GM21786 (cell line): Measurements from ENCODE around the gene FXYD1.
"Not testable (repeated sequence)": the region's sequence is repeated elsewhere in the genome, so short reads cannot be mapped to it uniquely, and the experiment has no call there.

Source experiments
- ATAC-seq: cut with Tn5 transposase; IDR thresholded peaks from one replicate; pipeline ENCODE4 v1.9.1; 2021; ENCODE audit not compliant: unreplicated experiment

The FXYD1 gene

DNA sequence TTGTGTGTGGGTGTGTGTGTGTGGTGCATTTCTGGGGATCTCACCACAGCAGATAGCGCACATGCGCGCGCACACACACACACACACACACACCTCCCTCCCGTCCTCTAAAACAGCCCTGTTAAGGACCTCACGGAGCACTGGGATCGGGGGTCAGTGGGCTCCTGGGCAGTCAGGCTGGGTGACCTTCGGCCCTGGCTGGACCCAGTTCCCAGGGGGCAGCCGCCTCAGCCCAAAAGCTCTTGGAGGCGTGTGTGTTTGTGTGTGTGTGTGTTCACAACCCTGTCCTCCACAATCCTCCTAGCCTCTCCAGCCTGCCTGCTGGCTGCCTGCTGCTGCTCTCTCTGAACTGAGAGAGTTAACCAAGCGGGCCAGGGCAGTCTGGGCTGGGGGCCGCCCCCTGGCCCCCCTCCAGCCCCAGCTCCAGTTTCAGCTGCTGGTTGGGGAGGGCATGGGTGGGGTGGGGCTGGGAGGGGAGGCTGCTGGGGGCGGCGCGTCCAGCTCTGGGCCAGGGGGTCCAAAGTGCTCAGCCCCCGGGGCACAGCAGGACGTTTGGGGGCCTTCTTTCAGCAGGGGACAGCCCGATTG lies at the start of gene FXYD1:
FXYD1 (plus strand) TSS at position 520 of the 588 bp plus-strand sequence. CDS start 1,256 bp downstream, outside the sequence.
- ATAC-seq = no peak

DNA sequence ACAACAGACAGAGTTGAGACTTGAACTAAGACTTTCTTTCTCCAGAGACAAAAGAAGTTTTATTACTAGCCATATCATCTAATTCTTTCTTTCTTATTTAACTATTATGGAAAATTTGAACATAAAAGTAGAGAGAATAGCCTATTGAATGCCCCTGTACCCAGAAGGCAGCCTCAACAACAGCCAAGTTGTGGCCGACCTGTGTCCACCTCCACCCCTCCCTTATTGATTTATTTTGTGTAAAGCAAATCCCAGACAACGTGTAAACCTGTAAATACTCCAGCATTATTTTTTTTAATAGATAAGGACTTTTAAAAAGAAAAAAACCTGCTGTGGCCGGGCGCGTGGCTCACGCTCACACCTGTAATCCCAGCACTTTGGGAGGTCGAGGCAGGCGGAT lies 49.1 kb upstream of the FXYD1 start:
- no peak for ATAC-seq

DNA sequence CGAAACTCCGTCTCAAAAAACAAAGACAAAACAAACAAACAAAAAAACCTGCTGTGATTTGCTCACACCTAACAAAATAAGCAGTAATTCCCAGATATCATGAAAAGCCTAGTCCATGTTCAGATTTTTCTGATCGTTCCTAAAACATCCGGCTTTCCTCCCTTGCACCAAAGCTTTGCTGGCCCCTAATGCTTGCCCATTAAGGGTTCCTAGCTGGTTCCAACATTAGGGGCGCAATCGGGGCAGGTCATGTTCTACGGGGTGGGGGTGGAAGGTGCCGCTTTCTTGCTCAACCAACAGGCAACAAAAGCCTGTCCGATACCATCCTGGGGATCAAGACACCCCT lies 48.5 kb upstream of the FXYD1 start:
- ATAC-seq = no peak

DNA sequence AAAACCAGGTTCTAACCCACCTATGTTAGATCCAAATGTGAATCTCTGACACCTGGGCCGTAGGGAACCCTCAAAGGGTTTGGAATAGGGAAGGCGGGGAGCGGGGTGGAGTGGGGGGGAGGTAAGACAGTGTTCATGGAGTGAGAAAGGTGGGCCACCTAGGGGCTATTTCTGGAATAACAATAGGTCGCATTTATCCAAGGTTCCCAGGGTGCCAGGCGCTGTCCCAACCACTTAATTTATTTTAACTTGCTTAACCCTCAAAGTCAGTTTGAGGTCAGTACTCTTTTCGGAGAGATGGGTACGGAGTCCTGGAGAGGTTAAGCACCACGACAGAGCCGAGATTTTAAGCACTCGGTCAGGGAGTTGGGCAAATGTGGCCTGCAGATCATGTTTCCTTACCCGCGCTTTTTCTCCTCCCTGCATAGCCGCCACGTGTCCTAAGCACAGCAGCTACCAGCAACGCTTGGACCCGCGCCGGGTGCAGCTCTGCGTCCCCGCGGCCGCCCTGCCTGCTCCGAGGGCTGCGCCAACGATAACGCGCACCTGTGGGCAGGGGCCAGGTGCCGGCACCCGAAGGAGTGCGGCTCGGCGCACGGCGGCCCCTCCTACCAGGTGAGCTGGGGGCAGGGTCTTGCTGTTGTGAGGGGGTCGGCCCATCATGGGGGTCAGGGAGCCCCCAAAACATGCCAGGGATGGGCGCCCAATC lies 48.0 kb upstream of the FXYD1 start:
- no peak for ATAC-seq

DNA sequence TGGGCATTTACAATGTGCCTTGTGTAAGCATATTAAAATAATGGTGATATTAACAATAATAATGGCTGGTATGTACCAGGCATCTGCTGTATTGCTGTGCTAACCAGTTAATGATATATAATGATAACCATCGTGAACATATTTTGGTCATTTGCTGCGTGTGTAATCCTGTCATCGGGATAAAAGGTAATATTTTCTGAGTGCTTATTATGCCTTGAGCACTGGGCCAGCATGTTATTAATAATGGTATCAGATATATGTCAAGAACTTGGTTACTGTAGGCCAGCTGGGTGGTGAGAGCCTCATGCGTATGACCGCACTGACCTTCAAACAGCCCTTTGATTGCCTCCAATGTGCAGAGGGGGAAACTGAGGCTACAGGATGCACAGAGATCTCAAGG lies 45.2 kb upstream of the FXYD1 start:
- ATAC-seq = no peak

DNA sequence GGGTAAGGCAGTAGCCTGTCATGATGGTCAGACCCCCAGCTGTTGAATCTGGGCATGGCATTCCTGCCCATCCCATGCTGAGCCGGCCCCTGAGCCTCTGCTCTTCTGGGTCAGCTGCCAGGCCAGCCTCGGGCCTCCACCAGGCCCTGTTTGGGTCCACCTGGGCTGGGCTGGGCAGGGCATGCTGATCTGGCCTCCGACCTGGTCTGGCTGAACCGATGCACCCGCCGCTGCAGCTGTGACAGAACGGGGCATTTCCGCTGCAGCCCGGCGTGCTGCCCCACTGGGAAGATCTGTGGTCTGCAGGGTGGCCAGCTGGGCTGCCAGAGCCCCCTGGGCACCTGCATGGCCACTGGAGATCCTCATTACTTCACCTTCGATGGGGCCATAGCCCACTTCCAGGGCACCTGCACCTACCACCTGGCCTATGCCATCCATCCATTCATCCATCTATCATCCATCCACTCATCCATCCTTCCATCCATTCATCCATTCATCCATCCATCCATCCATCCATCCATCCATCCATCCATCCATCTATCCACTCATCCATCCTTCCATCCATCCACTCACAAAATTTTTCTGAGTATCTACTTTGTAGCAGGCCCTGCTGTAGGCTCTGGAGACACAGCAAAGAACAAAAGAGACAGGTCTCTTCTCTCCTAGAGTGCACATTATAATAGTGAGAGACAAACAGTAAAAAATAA lies 44.5 kb upstream of the FXYD1 start:
- no peak for ATAC-seq

DNA sequence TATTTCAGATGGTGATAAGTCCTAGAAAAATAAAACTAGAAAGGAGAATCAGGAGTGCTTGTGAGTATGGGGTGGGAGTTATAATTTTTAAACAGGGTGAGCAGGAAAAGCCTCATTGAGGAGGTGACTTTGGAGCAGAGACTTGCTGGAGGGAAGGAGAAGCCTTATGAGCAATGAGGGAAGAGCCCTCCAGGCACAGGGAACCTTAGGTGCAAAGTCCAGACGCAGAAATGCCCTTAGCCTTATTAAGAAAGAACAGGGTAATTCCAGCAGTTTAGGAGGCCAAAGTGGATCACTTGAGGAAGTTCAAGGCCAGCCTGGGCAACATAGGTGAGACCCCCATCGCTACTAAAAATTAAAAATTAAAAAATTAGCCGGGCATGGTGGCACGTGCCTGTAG lies 44.0 kb upstream of the FXYD1 start:
- ATAC-seq = no peak

DNA sequence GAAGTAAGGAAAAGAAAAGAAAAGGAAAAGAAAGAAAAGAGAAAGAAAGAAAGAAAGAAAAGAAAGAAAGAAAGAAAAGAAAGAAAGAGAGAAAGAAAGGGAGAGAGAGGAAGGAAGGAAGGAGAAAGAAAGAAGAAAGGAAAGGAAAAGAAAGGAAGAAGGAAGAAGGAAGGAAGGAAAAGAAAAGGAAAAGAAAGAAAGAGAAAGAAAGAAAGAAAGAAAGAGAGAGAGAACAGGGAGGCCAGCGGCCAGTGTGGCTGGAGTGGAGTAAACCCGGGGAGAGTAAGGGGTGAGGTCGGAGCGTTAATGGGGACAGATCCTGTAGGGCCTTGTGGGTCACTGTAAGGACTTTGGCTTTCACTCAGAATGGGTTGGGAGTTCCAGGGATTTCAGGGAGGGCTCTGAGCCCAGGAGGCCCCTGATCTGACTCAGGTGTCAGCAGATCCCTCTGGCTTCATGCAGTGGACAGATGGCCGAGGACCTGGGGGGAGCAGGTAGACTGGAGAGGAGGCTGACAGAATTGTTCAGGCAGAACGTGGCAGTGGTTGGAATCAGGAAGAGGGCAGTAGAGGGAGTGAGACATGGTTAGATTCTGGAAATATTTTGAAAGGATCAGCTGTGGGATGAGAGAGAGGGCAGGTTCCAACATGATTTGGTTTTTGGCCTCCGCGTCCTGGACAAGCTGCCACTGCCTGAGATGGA lies 42.8 kb upstream of the FXYD1 start:
- no peak for ATAC-seq

DNA sequence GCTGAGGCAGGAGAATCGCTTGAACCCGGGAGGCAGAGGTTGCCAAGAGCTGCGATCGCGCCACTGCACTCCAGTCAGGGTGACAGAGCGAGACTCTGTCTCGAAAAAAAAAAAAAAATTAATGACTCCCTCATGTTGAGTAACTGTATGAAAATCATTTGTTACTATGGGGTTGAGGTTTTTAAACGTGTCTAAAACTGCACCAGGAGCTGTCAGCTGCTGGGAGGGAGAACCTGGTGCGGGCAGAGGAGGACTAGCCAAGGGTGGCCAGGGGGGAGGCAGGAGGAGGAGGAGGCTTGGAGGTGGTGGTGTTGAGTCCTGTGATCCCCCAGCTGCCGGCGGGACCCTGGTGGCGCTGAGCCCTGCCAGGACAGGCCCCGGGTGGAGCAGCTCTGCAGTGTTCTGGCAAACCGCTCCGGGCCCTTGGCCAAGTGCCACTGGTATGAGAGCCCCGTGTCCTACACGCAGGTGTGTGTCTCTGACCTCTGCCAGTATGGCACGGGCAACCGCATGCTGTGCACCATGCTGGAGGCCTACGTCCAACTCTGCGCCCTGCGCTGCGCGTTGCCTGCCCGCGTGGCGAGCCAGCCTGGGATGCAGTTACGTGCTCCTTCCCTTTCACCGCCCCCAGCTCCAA lies 40.1 kb upstream of the FXYD1 start:
- ATAC-seq = no peak

DNA sequence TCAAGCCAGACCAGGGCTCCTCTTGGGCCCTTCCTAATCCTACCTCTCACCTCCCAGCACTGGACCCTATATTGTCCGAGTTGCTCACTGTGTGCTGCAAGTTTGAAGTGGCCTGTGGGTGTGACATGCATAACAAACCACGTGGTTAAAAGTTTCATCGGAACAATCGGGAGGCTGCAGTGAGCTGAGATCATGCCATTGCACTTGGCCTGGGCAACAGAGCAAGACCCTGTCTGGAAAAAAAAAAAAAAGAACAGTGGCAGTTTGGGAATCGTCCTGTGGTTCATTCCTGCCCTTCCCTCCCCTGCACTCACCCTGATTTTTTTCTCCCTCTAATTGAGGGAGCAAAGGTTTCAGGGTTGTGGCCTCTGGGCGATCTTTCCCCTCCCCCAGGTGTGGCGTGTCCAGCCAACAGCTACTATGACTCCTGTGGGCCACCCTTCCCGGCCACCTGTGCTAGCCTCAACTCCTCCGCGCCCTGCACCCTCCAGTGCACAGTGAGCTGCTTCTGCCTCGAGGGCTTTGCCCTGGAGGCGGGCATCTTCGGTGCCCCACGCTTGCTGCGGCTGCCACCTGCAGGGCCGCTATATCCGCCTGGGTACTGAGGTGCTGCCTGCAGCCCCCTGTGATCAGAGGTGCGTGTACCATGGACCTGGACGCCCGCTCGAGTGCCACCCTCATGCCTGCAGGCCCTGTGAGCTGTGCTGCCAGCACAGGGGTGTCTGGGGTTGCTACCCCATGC lies 39.3 kb upstream of the FXYD1 start:
- no peak for ATAC-seq

DNA sequence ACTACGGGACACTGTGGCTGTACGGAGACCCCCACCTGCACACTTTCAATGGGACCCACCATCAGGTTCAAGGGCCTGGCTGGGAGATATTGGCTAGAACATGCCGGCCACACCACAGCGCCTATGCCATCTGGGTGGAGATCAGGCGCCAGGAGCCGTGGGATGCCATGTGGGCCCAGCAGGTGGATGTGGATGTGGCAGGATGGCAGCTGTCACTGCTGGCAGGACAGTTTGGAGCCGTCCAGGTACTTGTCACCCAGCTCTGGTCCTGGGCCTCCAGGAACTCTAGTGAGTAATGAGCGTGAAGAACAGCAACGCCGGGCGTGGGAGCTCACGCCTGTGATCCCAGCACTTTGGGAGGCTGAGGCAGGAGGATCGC lies 38.7 kb upstream of the FXYD1 start:
- no peak for ATAC-seq

DNA sequence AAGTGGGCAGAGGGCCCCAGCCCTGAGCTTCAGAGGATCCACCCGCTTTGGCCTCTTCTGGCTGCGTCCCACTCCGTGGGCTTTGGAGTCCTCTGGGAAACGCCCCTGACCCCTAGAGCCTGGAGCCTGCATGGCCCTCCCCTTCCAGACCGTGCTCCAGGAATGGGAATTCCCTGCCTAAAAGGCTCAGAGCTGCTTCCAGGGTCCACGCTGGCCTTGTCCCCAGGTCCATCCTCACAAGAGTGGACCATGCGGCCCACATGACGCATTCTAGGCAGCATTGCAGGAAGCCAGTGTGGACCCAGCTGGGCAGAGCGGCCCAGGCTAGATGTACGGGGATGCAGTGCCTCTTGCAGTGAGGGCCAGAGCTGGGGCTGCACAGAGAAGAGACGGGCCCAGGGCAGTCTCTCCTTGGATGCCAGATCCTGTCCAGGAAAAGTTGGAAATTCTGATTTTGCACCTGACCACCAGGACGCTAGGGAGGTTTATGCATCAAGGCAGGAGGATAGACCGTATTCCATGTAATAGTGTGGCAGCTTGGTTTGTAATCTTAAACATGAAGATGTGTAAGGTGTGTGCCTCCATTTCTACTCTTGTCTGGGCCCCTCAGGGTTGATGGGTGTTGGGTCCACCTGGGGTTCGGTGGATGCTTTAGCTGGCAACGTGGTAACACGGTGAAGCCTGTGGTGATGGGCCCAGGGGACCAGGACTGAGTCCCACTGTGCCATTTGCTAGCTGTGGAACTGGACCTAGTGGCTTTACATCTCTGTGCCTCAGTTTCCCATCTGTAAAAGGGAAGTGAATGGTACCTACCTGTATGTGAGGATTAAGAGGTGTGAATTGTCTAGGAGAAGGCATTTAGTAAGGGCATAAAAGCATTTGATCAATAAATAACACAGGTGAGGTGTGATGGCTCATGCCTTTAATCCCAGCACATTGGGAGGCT lies 37.8 kb upstream of the FXYD1 start:
- ATAC-seq = no peak

DNA sequence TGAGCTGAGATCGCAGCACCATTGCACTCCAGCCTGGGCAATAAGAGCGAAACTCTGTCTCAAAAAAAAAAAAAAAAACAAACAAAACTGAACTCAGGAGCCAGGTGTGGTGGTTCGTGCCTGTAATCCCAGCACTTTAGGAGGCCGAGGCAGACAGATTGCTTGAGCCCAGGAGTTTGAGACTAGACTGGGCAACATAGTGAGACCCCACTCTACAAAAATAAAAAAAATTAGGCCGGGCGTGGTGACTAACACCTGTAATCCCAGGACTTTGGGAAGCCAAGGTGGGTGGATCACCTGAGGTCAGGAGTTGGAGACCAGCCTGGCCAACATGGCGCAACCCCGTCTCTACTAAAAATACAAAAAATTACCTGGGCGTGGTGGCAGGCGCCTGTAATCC lies 36.7 kb upstream of the FXYD1 start:
- ATAC-seq = not testable (repeated sequence)

DNA sequence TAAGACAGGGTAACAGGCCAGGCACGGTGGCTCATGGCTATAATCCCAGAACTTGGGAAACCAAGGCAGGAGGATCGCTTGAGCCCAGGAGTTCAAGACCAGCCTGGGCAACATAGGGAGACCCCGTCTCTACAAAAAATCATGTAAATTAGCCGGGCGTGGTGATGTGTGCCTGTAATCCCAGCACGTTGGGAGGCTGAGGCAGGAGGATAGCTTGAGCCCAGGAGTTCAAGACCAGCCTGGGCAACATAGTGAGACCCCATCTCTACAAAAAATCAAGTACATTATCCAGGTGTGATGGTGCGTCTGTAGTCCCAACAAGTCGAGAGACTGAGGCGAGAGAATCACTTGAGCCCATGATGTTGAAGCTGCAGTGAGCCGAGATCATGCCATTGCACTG lies 35.0 kb upstream of the FXYD1 start:
- not testable (repeated sequence) for ATAC-seq

DNA sequence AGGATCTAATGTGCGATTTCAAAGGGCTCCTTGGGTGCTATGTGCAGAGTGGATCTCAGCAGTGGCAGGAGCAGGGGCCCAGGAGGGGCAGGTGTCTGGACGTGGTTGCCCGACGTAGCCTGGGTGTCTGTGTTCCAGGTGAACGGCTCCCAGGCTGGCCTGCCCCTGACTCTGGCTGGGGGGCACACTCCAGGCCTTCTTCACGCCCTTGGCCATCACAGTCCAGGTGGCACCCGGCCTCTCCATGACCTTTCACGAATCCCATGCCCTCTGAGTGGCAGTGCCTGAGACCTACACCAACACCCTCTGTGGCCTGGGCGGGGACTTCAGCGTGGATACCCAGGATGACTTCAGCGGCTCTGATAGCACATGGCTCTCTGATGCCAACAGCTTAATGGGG lies 34.3 kb upstream of the FXYD1 start:
- ATAC-seq = no peak

DNA sequence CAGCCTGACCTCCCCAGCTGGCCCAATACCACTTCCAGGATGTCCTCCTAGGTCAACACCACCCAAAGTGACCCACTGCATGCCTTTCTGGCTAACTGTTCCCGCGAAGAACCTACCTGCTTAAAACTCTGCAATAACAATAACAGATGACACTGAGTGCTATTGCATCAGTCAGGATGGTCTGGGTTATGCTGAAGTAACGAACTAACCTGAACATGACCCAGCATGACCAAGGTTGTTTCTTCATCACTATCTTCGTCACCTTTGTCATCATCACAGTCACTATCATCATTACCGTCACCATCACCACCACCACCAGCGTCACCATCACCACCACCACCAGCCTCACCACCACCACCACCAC lies 33.6 kb upstream of the FXYD1 start:
- ATAC-seq = no peak

DNA sequence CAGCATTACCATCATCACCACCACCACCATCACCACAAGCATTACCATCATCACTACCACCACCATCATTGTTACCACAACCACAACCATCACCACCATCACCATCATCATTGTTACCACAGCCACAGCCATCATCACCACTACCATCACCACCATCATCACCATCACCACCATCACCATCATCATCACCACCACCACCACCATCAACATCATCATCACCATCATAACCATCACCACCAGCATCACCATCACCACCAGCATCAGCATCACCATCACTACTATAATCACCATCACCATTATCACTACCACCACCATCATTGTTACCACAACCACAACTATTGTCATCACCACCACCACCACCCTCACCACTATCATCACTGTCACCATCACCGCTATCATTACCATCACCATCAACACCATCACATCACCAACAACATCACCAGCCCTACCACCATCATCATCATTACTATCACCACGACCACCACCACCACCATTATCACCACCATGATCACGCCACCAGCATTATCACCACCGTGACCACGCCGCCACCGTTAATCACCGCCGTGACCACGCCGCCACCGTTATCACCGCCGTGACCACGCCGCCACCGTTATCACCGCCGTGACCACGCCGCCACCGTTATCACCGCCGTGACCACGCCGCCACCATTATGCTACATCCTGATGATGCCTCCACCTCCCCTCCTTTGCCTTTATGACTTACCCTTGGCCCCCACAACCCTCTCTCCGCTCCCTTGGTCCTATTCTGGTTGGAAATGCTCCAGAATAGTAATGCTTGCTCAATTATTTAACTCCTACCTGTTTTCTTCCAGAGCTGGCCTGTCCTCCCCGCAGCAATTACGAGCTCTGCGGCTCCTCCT lies 33.0 kb upstream of the FXYD1 start:
- ATAC-seq = no peak

DNA sequence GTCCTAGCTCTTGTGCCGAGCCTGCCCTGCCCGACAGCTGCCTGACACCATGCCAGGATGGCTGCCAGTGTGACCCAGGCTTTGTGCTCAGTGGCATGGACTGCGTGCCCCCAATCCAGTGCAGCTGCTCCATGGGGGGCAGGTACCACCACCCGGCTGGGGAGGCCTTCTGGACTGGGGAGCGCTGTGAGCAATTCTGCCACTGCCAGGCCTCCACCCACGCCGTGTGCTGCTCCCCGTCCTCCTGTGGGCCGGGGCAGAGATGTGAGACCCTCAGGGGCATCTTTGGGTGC lies 32.4 kb upstream of the FXYD1 start:
- ATAC-seq = no peak
